PC-3 (cell line): ENCODE data around the gene SEMA3C. TPM values are rescaled to one million over a fixed set of nuclear protein-coding genes. Genes with fewer than 3 reads are reported as not detected.

Experiments used
- ATAC-seq: fragments of 200-7000 bp; cut with Tn5 transposase; 2 replicates; pipeline ENCODE4 v1.9.1; 2020; ENCODE audit warnings: mild to moderate bottlenecking, moderate library complexity
- BruUV-seq: library from RNA; stranded (reverse); fragments of 400-500 nt; replicated peaks from 2 replicates; lab custom pipeline; 2021; lab: Mats Ljungman, UMichigan
- CTCF ChIA-PET: fragments of 300-600 bp; sonication (Branson Sonifier 250); formaldehyde crosslinking; loops from one replicate; lab custom pipeline; 2022; ENCODE audit warnings: antibody characterized with exemption; lab: Charles Lee
- POLR2A ChIA-PET: fragments of 300-600 bp; sonication (Branson Sonifier 250); formaldehyde crosslinking; loops from one replicate; lab custom pipeline; 2022; ENCODE audit warnings: antibody characterized with exemption; ENCODE audit not compliant: unreplicated experiment; lab: Charles Lee
- DNase-seq: peaks from one replicate; pipeline ENCODE4 v3.0.0-alpha.2; 2015
- H2AFZ ChIP-seq: fragments of 300-600 bp; sonication (generic); 2 replicates; pipeline ENCODE4 v1.6.0; 2016; ENCODE audit warnings: antibody characterized with exemption, low read length
- H3F3A ChIP-seq: fragments of 300-600 bp; sonication (generic); one replicate; pipeline ENCODE4 v1.6.0; 2017; ENCODE audit warnings: antibody characterized with exemption, low read length, control low read depth, mild to moderate bottlenecking; ENCODE audit not compliant: unreplicated experiment
- H3K27ac ChIP-seq: fragments of 300-600 bp; sonication (generic); 2 replicates; pipeline ENCODE4 v1.5.1; 2016; ENCODE audit warnings: mild to moderate bottlenecking, low read length
- H3K27me3 ChIP-seq: fragments of 300-600 bp; sonication (generic); 2 replicates; pipeline ENCODE4 v1.6.1; 2016; ENCODE audit warnings: low read length, mixed read lengths
- H3K36me3 ChIP-seq: fragments of 300-600 bp; sonication (generic); 2 replicates; pipeline ENCODE4 v1.6.1; 2016; ENCODE audit warnings: low read depth, mixed run types, low read length, mixed read lengths
- H3K4me1 ChIP-seq: fragments of 300-600 bp; sonication (generic); 2 replicates; pipeline ENCODE4 v1.5.1; 2016; ENCODE audit warnings: low read length; ENCODE audit not compliant: insufficient read depth
- H3K4me2 ChIP-seq: fragments of 300-600 bp; sonication (generic); 2 replicates; pipeline ENCODE4 v1.6.0; 2016; ENCODE audit warnings: low read length
- H3K4me3 ChIP-seq: fragments of 300-600 bp; sonication (generic); 2 replicates; pipeline ENCODE4 v1.5.1; 2016; ENCODE audit warnings: mild to moderate bottlenecking, low read length, mixed read lengths
- H3K79me2 ChIP-seq: fragments of 300-600 bp; sonication (generic); 2 replicates; pipeline ENCODE4 v1.6.1; 2017; ENCODE audit warnings: low read length, mixed read lengths
- H3K9ac ChIP-seq: fragments of 300-600 bp; sonication (generic); 2 replicates; pipeline ENCODE4 v1.6.0; 2016; ENCODE audit warnings: mild to moderate bottlenecking, low read length
- H3K9me2 ChIP-seq: fragments of 300-600 bp; sonication (generic); replicated peaks from 2 replicates; pipeline ENCODE4 v1.6.1; 2016; ENCODE audit warnings: mixed run types, low read length, mixed read lengths
- H3K9me3 ChIP-seq: fragments of 300-600 bp; sonication (generic); 2 replicates; pipeline ENCODE4 v1.6.1; 2016; ENCODE audit warnings: low read length, mixed read lengths
- H4K20me1 ChIP-seq: fragments of 300-600 bp; sonication (generic); 2 replicates; pipeline ENCODE4 v1.6.1; 2016; ENCODE audit warnings: low read length, mixed read lengths
- CTCF ChIP-seq: fragments of 300-600 bp; sonication (generic); conservative IDR thresholded peaks from 2 replicates; pipeline ENCODE4 v1.5.1; 2017; ENCODE audit warnings: antibody characterized with exemption, low read depth, mild to moderate bottlenecking, low read length
- EZH2 ChIP-seq: fragments of 300-600 bp; sonication (generic); IDR thresholded peaks from one replicate; pipeline ENCODE4 v1.6.1; 2017; ENCODE audit warnings: antibody characterized with exemption, mild to moderate bottlenecking, low read length; ENCODE audit not compliant: unreplicated experiment
- EZH2phosphoT487 ChIP-seq: fragments of 300-600 bp; sonication (generic); IDR thresholded peaks from 2 replicates; pipeline ENCODE4 v1.6.1; 2018; ENCODE audit warnings: mild to moderate bottlenecking, antibody characterized with exemption, low read length, borderline replicate concordance
- intact Hi-C: fragments of 100-400 bp; cut with micrococcal nuclease; formaldehyde crosslinking; loops from 2 replicates; pipeline ENCODE4 v1.9.0; 2023
- total RNA-seq: library from RNA; depleted of rRNA; stranded (reverse); fragments of >200 nt; gene quantifications from 2 replicates; pipeline ENCODE4 v1.2.3, GENCODE V29; 2014

Gene SEMA3C
- total RNA-seq, 1 experiment from 2014 or later, result 28.0 TPM

DNA sequence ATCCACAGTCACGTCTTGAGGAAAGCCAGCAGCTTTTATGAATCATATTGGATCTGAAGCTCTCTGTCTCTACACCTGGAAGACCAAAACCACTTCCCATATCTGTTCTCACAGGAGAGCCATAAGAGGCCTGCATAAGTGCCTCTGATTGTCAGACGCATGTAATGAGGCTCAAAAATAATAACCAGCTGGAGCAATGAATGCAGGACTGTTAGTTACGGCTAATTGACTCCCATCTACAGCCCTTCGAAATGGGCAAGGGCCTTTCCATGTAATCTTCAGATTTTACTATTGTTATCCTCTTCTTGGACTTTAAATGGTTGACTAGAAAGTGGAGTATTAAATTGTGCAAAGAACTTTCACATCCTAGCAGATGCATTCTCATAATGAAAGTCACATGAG is 4.4 kb upstream of the SEMA3C start:
- no peak overlapping the region for H2AFZ ChIP-seq
- intact Hi-C loops, result loop anchor here (5.0 kb wide), 3 partner anchors 104 to 249 kb away; no protein-coding TSS in a partner anchor

GRCh38 chr7:80922253-80923049 is 3.6 kb upstream of the SEMA3C start:
- peaks cover 9% of the 10 kb centered on the region for H3F3A ChIP-seq
- H3K79me2 ChIP-seq, result peaks cover 14% of the 10 kb centered on the region
- ChIA-PET CTCF (no interaction called here), POLR2A (no interaction called here)
- peaks cover 7% of the 10 kb centered on the region; the same call in 1 of the 2 replicates for H4K20me1 ChIP-seq
- intact Hi-C loops, result loop anchor here (5.0 kb wide), 3 partner anchors 105 to 250 kb away; no protein-coding TSS in a partner anchor
- peak overlapping the region; percentile 54 for H2AFZ ChIP-seq
- TF ChIP-seq EZH2phosphoT487, result no peak
- TF ChIP-seq EZH2, result no peak
- TF ChIP-seq CTCF, result no peak
- peaks cover 59% of the 10 kb centered on the region for H3K4me1 ChIP-seq
- no peaks in the 10 kb centered on the region for H3K27me3 ChIP-seq
- no peaks in the 10 kb centered on the region for H3K9me2 ChIP-seq
- H3K4me3 ChIP-seq, result peak overlapping the region; percentile 63
- H3K36me3 ChIP-seq, result no peaks in the 10 kb centered on the region; the same call in 1 of the 2 replicates
- no TSS peak for BruUV-seq
- peak overlapping the region; percentile 87 for H3K9ac ChIP-seq
- H3K4me2 ChIP-seq, result peak overlapping the region; percentile 92
- H3K27ac ChIP-seq, result peak overlapping the region; percentile 98
- peak; percentile 86 for DNase-seq
- H3K9me3 ChIP-seq, result no peaks in the 10 kb centered on the region
- peak; percentile 3; the same call in 1 of the 2 replicates for ATAC-seq

More for the DNA sequence above, 4.4 kb upstream of the SEMA3C start:
- Histone ChIP-seq H3K27me3 (no peaks in the 10 kb centered on the region), H3K9ac (no peak overlapping the region), H3K9me3 (no peaks in the 10 kb centered on the region), H3K27ac (peak overlapping the region; percentile 98), H3K4me3 (no peak overlapping the region), H4K20me1 (no peaks in the 10 kb centered on the region), H3F3A (peaks cover 9% of the 10 kb centered on the region), H3K4me2 (peak overlapping the region; percentile 92; the same call in 1 of the 2 replicates), H3K79me2 (peaks cover 6% of the 10 kb centered on the region), H3K4me1 (peaks cover 53% of the 10 kb centered on the region), H3K9me2 (no peaks in the 10 kb centered on the region), H3K36me3 (no peaks in the 10 kb centered on the region; the same call in 1 of the 2 replicates)
- ATAC-seq (no peak), DNase-seq (no peak)
- BruUV-seq, result no TSS peak
- TF ChIP-seq EZH2phosphoT487 (no peak), CTCF (no peak), EZH2 (no peak)
- POLR2A ChIA-PET, result no interaction called here
- CTCF ChIA-PET, result no interaction called here
